ENCODE data around the gene KLHL22. TPM values are rescaled to one million over a fixed set of nuclear protein-coding genes. Genes with fewer than 3 reads are reported as not detected.

The KLHL22 gene
- total and polyA plus RNA-seq, 2 of the 13 experiments (the other 11 are each of a cell fraction or from before 2014, with no cell fraction given), result 10.9 to 14.8 TPM

- H3K4me1 ChIP-seq (ENCODE audit: insufficient read depth, low read length), result peaks cover 33% of the 10 kb centered on the region
- FAIRE-seq, result no peak
- no peaks in the 10 kb centered on the region for H3K9me3 ChIP-seq (ENCODE audit: low read length)
- no peak for TF ChIP-seq ZNF567 (CRISPR knock-in tag; IDR thresholded peaks at IDR 0.05; ENCODE audit: borderline replicate concordance)
- TF ChIP-seq ZNF121 (CRISPR knock-in tag; IDR thresholded peaks at IDR 0.05), result no peak
- no peak for TF ChIP-seq NFE2L2 (IDR thresholded peaks at IDR 0.05; ENCODE audit: low read length)
- TF ChIP-seq CBX1 (IDR thresholded peaks at IDR 0.05; ENCODE audit: low read depth), result no peak
- no peak for TF ChIP-seq KDM2A (CRISPR knock-in tag; IDR thresholded peaks at IDR 0.05; ENCODE audit: borderline replicate concordance, low read depth)
- TF ChIP-seq ZNF142 (CRISPR knock-in tag; IDR thresholded peaks at IDR 0.05), result no peak
- TF ChIP-seq SAP130 (CRISPR knock-in tag; IDR thresholded peaks at IDR 0.05; ENCODE audit: low read depth), result no peak
- no peak for TF ChIP-seq TEAD3 (CRISPR knock-in tag; optimal IDR thresholded peaks at IDR 0.05; ENCODE audit: borderline replicate concordance)
- no peak for TF ChIP-seq ZNF354B (CRISPR knock-in tag; IDR thresholded peaks at IDR 0.05)
- TF ChIP-seq MYC (CRISPR knock-in tag; IDR thresholded peaks at IDR 0.05; ENCODE audit: borderline replicate concordance), result no peak
- no peak for TF ChIP-seq SIN3A (IDR thresholded peaks at IDR 0.05; ENCODE audit: borderline replicate concordance, low read depth, low read length)
- no peak for TF ChIP-seq ATF5 (CRISPR knock-in tag; IDR thresholded peaks at IDR 0.05; ENCODE audit: low read depth)
- no peak for TF ChIP-seq ZNF768 (CRISPR knock-in tag; IDR thresholded peaks at IDR 0.05)
- no peak for TF ChIP-seq ZSCAN20 (CRISPR knock-in tag; IDR thresholded peaks at IDR 0.05; ENCODE audit: borderline replicate concordance)
- no peak for TF ChIP-seq ZNF317 (CRISPR knock-in tag; IDR thresholded peaks at IDR 0.05)
- CTCF ChIA-PET (ENCODE audit: low intra/inter-chr PET ratio, low total read pairs), result no interaction called here
- peaks cover 51% of the 10 kb centered on the region for H4K20me1 ChIP-seq (ENCODE audit: insufficient read depth, low read length)
- H3K27me3 ChIP-seq (ENCODE audit: control insufficient read depth in 1 of 2, insufficient read depth in 2 of 2, low read length in 2 of 2), result no peaks in the 10 kb centered on the region
- H2AFZ ChIP-seq (ENCODE audit: low read length), result no peak overlapping the region
- H3K9ac ChIP-seq (ENCODE audit: insufficient read depth, low read depth, low read length), result no peak overlapping the region
- DNase-seq (ENCODE audit: low spot score), result no peak
- H3K4me3 ChIP-seq (replicated peaks in 1 of 3; ENCODE audit: insufficient read depth in 1 of 3, low read depth in 2 of 3, low read length in 3 of 3), result no peak overlapping the region
- no TSS peak for BruUV-seq (replicated peaks)
- 17% methylated on average over 1 of the region's 1 CpG for WGBS (ENCODE audit: low lambda C conversion rate)
- no peak for ATAC-seq
- POLR2A ChIA-PET, result interaction anchor here (0.8 to 1.3 kb wide), 2 partner anchors 19 to 22 kb away, joined by 3 to 5 read pairs; no protein-coding TSS in a partner anchor
- H3K36me3 ChIP-seq (replicated peaks in 1 of 2; ENCODE audit: control insufficient read depth in 1 of 2, insufficient read depth in 2 of 2, low read length in 2 of 2), result peaks cover 15 to 57% of the 10 kb centered on the region in 2 experiments; a peak in 4 of 5 replicates
- peak overlapping the region; percentile 15; the same call in 1 of the 2 replicates for H3K4me2 ChIP-seq (ENCODE audit: low read depth, low read length)
- in situ Hi-C loops (cut with HindIII; ENCODE audit: extremely low pct_ligation_motif_present, low pct_unique_long_range_greater_than_20kb), result no loop called here
- intact Hi-C loops (cut with micrococcal nuclease; ENCODE audit: unreplicated experiment), result no loop called here
- H3K79me2 ChIP-seq (ENCODE audit: insufficient read depth, low read length), result peaks cover 69% of the 10 kb centered on the region
- peak overlapping the region; percentile 16 for H3K27ac ChIP-seq (ENCODE audit: extremely low read length, insufficient read depth, low read length)
Observed at GRCh38 chr22:20531154-20531403, 35.5 kb upstream of the KLHL22 start.

Measured in HepG2 (cell line).